Measurements from ENCODE around the gene LYZL4.

DNA sequence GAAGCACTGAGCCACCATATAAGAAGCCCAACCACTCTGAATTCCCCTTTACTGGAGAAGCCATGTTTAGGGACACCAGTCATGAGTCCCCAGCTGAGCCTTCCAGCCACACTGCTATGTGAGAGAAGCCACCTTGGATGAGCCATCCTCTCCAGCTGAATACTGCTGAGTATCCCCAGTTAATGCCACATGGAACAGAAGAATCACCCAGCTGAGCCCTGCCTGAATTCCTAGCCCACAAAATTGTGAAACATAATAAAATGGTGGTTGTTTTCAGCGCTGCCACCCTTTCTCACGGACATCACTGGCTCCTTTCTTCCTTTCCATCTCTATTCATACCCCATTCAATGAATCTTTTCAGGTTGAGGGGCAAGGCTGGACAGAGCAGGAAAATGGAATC lies 22.1 kb upstream of the LYZL4 start:
- TF ChIP-seq CTCF (IDR thresholded peaks at IDR 0.05) (no peak), POLR2A (IDR thresholded peaks at IDR 0.05) (no peak), POLR2AphosphoS5 (IDR thresholded peaks at IDR 0.05; ENCODE audit: insufficient read depth in 1 of 2, low read depth in 1 of 2) (no peak)

All from vagina (tissue), 2 donors.